OCI-LY3 (cell line): ENCODE data around the gene CDC42EP2.

Experiments used
- CTCF ChIP-seq: fragments of 200-600, 300-600 bp; sonication (generic); IDR thresholded peaks from 2 replicates; pipeline ENCODE4 v1.5.1; 2014; ENCODE audit warnings: antibody characterized with exemption, low read length, low read depth
- EZH2phosphoT487 ChIP-seq: fragments of 200-600 bp; shearing (Covaris generic); IDR thresholded peaks from 2 replicates; pipeline ENCODE4 v1.6.1; 2018; ENCODE audit warnings: antibody characterized with exemption, mixed run types, low read depth

- TF ChIP-seq CTCF: no peak
- no peak for TF ChIP-seq EZH2phosphoT487
Measured at GRCh38 chr11:65310215-65310614, 4.5 kb upstream of the CDC42EP2 start.
